NCI-H524 treated with DMSO at 0.1 percent for 48 hours (cell line): ENCODE data around the gene TMEM139.

Experiments
- DNase-seq: peaks from one replicate; lab custom pipeline; 2025; lab: John Stamatoyannopoulos, UW

The TMEM139 gene

GRCh38 chr7:143284591-143285469 lies at the start of gene TMEM139:
Gene TMEM139, plus strand, starts transcription at chr7:143284958. Its CDS starts 1,000 bp downstream, at chr7:143285958.
- DNase-seq, result no peak

- DNase-seq, result no peak
Measured at GRCh38 chr7:143235561-143235960, 49.2 kb upstream of the TMEM139 start.

- no peak for DNase-seq
Measured at GRCh38 chr7:143236408-143236990, 48.3 kb upstream of the TMEM139 start.

- DNase-seq, result no peak
Measured at GRCh38 chr7:143237366-143237765, 47.4 kb upstream of the TMEM139 start.

GRCh38 chr7:143238289-143238980 lies 46.3 kb upstream of the TMEM139 start:
- no peak for DNase-seq

- DNase-seq, result no peak
Measured at GRCh38 chr7:143239813-143240212, 44.9 kb upstream of the TMEM139 start.

GRCh38 chr7:143240291-143241168 lies 44.2 kb upstream of the TMEM139 start:
- DNase-seq, result peak; percentile 55

- no peak for DNase-seq
Measured at GRCh38 chr7:143242306-143242705, 42.5 kb upstream of the TMEM139 start.

- DNase-seq, result no peak
Measured at GRCh38 chr7:143243111-143243510, 41.6 kb upstream of the TMEM139 start.

- DNase-seq, result no peak
Measured at GRCh38 chr7:143243614-143244013, 41.1 kb upstream of the TMEM139 start.

- DNase-seq, result no peak
Measured at GRCh38 chr7:143244321-143244720, 40.4 kb upstream of the TMEM139 start.

- DNase-seq, result no peak
Measured at GRCh38 chr7:143245123-143245522, 39.6 kb upstream of the TMEM139 start.

- no peak for DNase-seq
Measured at GRCh38 chr7:143247372-143247771, 37.4 kb upstream of the TMEM139 start.

GRCh38 chr7:143248761-143249354 lies 35.9 kb upstream of the TMEM139 start:
- no peak for DNase-seq

- DNase-seq, result no peak
Measured at GRCh38 chr7:143250199-143250598, 34.6 kb upstream of the TMEM139 start.

GRCh38 chr7:143250822-143251221 lies 33.9 kb upstream of the TMEM139 start:
- DNase-seq, result no peak

GRCh38 chr7:143252006-143252405 lies 32.8 kb upstream of the TMEM139 start:
- no peak for DNase-seq

- DNase-seq, result no peak
Measured at GRCh38 chr7:143255564-143255963, 29.2 kb upstream of the TMEM139 start.

- DNase-seq, result no peak
Measured at GRCh38 chr7:143256325-143256724, 28.4 kb upstream of the TMEM139 start.

- DNase-seq, result no peak
Measured at GRCh38 chr7:143256932-143257331, 27.8 kb upstream of the TMEM139 start.

GRCh38 chr7:143257501-143257900 lies 27.3 kb upstream of the TMEM139 start:
- DNase-seq, result no peak
